GM12875 (cell line): ENCODE results near the gene TMEM182.

Experiments
- H3K4me3 ChIP-seq: one replicate; pipeline ENCODE4 v1.5.1; 2011; ENCODE audit warnings: low read depth, low read length, control low read depth
- TF ChIP-seq, protein P1 (sequence below): IDR thresholded peaks from 2 replicates; pipeline ENCODE4 v1.5.1; 2011; ENCODE audit warnings: low read depth, mild to moderate bottlenecking, control low read depth, inconsistent platforms, low read length, moderate library complexity, borderline replicate concordance; ENCODE audit not compliant: insufficient read depth

The TMEM182 gene

GRCh38 chr2:102801098-102801718, 39.4 kb downstream of the TMEM182 start:
- H3K4me3 ChIP-seq: no peak overlapping the region
- TF ChIP-seq, protein P1, sequence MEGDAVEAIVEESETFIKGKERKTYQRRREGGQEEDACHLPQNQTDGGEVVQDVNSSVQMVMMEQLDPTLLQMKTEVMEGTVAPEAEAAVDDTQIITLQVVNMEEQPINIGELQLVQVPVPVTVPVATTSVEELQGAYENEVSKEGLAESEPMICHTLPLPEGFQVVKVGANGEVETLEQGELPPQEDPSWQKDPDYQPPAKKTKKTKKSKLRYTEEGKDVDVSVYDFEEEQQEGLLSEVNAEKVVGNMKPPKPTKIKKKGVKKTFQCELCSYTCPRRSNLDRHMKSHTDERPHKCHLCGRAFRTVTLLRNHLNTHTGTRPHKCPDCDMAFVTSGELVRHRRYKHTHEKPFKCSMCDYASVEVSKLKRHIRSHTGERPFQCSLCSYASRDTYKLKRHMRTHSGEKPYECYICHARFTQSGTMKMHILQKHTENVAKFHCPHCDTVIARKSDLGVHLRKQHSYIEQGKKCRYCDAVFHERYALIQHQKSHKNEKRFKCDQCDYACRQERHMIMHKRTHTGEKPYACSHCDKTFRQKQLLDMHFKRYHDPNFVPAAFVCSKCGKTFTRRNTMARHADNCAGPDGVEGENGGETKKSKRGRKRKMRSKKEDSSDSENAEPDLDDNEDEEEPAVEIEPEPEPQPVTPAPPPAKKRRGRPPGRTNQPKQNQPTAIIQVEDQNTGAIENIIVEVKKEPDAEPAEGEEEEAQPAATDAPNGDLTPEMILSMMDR: no peak

- TF ChIP-seq, protein P1: no peak
- H3K4me3 ChIP-seq: no peak overlapping the region
These were observed 40.2 kb downstream of the TMEM182 start for GRCh38 chr2:102801858-102802699.

DNA sequence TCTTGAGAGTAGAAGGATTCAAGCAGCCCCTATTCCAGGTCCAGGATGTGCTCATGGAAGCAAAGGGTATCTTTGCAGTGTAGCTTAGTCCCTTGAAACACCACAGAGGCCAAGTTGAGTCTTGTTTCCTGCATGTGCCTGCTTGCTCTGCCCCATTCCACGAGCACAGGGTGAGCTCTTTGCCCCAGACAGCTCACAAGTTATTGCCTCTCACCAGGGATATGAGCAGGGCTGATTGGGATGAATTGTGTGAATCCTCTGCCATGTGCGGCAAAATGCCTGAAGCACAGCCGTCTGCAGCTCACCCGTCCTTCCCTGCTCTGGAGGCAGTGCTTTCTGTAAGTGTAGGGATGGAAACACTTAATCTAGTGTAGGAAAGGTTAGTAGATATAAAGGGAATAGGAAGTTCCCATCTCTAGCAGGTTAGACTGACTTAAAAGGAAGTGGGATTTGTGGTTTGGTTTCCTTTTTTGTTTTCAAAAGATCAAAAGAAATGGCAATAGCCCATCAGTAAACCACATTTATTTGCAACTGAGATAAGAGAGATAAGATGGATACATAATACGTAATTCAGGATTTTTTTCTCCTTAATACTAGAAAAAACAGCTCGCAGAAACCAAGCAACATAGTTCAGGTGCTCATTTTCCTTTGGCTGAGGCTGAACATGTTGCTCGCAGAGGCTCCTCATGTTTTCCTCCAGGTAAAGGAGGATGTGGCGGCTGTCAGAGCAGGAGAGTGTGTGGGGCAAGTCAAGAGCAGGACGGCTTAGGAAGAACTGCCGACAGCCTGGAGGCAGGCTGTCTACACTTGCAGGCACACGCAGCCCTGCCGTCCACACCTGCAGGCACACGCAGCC, 41.4 kb downstream of the TMEM182 start:
- TF ChIP-seq, protein P1: no peak
- H3K4me3 ChIP-seq: no peak overlapping the region

- TF ChIP-seq, protein P1: no peak
These were observed 42.0 kb downstream of the TMEM182 start for GRCh38 chr2:102803897-102804217.

DNA sequence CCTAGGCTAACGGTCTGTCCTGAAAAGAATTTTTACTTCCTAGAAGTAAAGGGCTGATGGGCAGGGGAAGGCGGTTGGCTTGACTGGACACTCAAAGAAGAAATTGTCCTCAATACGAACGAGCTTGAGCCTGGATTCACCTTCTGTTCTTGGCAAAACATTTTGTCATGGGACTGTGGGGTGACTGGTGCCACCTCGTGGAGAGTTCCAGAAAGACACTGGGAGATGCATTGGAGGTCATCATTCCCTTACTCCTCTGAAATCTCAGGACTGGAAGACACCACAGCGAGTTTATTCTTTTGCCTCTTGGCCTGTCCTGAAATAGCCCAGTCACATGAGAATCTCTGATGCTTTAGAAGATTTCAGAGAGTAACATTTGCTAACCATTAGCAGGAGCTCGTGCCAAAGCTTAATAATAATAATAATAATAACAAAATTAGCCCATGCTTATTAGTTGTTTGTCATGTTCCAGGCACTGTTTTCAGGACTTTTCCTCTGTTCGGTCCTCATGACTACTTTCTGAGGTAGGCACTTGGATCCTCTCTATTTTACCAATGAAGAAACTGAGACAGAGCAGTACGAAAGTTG, 44.5 kb downstream of the TMEM182 start:
- TF ChIP-seq, protein P1: peak; percentile 87
- H3K4me3 ChIP-seq: no peak overlapping the region

More at GRCh38 chr2:102803897-102804217, 42.0 kb downstream of the TMEM182 start:
- no peak overlapping the region for H3K4me3 ChIP-seq

DNA sequence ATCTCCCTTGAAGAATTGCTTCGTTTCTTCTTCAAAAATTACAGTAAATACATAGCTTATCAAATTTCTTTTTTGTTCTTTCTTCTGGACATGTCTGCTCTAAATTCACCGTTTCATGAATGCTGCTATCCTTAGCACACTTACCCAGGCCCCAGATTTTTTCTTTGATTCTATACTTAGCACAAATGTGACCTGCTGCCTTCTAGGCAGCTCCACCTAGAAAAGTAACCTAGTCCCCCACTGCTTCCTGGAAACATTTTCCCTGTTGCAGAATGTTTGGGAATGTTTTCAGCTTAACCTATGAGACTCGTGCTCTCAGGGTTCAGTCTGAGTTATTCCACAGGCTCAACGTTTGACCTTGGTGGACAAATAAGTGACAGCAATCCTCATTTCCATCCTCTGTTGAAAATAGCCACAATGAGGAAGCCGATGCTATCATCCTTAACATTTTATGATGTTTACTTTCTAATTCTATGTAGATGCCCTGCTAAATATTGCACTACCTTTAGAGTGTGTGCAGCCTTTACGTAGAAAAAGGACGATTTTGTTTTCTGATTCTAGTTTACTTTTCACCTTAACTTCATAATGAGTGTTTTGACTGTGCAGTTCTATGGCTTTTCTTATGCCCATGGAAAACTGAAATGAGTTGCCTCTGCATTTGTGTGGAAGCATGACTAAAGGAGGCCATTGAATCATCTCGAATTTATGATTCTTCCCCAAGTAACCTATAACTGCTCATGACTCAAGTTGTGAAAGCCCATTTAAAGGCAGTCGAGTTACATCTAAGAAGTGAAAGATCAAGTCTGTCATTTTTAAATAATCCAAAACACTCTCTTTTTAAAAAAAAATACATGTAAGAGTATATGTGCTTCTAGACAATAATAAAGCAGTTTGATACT, 47.7 kb downstream of the TMEM182 start:
- H3K4me3 ChIP-seq: no peak overlapping the region
- TF ChIP-seq, protein P1: no peak
